GM13977 (cell line): ENCODE data around the gene SLC22A4.

ENCODE experiments used
- DNase-seq: peaks from one replicate; pipeline ENCODE4 v3.0.0; 2012; ENCODE audit warnings: low spot score
- CTCF ChIP-seq: IDR thresholded peaks from 2 replicates; pipeline ENCODE4 v1.5.1; 2012; ENCODE audit warnings: mild to moderate bottlenecking, control low read depth; ENCODE audit not compliant: insufficient read depth; ENCODE audit errors: extremely low read depth, missing control alignments
- in situ Hi-C: fragments of 300-500 bp; cut with MboI; formaldehyde crosslinking; loops from one replicate; pipeline ENCODE4 v1.12.0; 2022; ENCODE audit warnings: low sequenced_read_pairs, low pct_unique_long_range_greater_than_20kb, mixed read lengths, inconsistent platforms; ENCODE audit not compliant: unreplicated experiment

Gene SLC22A4

DNA sequence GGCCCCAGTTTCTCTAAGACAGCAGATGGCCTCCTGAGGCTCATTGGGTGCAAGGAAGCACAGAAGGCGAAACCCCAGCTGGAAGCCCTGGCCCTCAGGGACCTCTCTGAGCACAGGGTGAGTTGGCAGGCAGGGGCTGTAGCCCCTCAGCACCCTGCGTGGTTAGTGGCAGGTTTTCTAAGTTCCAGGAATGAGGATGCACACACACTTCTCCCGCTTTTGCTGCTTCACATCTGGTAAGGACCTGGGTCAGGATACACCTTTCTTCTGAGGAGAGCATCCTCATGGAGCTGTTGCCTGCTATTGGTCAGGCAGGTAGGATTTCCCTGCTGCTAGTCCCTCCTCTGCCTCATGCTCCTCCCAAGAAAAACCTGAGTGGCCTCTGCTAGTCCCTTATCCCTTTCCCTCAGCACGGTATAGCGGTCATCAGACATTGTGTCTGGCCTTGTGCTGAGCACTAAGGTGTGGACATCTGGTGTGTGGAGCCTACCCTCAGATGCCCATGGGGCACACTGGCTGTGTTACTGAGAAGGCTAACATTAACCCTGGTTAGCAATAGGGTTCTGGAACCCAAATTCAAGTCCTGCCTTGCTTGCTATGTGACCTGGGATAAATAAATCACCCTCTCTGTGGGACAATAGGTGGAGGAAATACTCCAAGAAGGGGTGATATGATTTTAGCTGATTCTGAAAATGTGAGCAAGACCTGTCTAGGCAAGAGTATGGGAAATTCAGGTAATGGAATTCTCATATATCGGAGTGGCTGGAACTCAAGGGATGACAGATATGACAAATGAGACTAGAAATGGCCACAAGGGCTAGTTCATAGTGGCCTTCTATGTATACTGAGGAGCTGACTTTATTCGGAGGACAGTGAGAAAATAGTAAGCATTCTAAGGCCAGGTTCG, 1.6 kb downstream of the SLC22A4 start:
- in situ Hi-C loops: no loop called here
- no peak for TF ChIP-seq CTCF
- DNase-seq: no peak

DNA sequence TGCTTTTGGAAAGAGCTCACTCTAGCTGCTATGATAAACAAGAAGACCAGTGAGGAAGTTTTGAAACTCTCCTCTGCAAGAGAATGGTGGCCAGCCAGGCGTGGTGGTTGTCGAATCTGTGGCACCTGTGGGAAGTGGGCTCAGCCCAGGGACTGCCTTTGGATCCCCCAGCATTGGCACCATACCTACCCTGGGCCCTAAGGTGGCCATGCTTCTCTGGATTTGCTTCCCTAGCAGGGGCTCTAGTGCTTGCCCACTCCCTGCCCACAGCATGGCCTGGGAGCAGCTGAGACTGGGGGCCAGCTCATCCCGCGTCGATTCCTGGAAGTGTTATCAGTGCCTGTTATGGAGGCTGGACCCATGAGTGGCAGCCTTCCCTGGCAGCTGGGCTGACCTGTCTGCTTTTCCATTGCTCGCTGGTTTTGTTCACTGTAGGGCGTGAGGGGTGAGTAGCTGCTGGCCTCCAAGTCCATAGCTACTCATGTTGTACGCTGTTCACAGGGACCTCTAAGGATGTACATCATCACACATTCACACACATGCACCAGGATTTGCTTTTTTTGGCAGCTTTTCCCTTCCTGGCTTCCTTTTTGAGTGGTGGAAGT, 2.3 kb downstream of the SLC22A4 start:
- in situ Hi-C loops: no loop called here
- no peak for DNase-seq
- no peak for TF ChIP-seq CTCF

- no peak for TF ChIP-seq CTCF
- in situ Hi-C loops: no loop called here
- no peak for DNase-seq
Observed at GRCh38 chr5:132297211-132297940, 3.2 kb downstream of the SLC22A4 start.

GRCh38 chr5:132298298-132299212, 4.4 kb downstream of the SLC22A4 start:
- DNase-seq: no peak
- in situ Hi-C loops: no loop called here
- no peak for TF ChIP-seq CTCF

DNA sequence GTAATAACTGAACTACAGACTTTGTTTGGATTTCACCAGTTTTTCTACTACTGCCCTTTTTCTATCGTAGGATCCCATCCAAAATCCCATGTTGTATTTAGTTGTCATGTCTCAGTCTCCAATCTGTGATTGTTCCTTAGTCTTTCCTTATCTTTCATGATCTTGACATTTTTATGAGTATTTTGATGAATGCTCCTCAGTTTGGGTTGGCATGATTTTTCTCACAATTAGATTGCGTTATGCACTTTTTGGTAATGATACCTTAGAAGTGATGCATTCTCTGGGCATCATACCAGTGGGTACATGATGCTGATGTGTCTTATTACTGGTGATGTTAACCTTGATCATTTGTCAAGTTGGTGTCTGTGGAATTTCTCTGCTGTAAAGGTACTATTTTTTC, 5.7 kb downstream of the SLC22A4 start:
- TF ChIP-seq CTCF: no peak
- DNase-seq: no peak

More for the DNA sequence above, 5.7 kb downstream of the SLC22A4 start:
- in situ Hi-C loops: no loop called here
